Measurements from ENCODE around the gene FAM83G.

DNA sequence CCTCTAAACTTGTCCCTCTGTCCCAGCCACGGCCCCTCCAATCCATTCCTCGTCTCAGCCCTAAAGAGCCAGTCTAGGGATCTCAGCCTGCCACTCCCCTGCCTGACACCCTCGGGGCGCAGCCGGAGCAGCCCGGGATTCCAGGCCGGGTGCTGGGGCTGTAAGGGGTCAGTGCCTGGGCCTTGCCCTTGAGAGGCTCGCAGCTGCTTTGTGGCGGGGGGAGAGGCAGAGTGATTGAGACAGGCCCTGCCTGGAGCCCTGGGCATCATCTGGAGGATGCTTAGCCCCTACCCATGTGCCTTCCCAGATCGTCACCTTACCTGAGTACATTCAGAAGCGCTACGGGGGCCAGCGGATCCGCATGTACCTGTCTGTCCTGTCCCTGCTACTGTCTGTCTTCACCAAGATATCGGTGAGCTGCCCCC lies 44.3 kb downstream of the FAM83G start:
- TF ChIP-seq, protein P1, sequence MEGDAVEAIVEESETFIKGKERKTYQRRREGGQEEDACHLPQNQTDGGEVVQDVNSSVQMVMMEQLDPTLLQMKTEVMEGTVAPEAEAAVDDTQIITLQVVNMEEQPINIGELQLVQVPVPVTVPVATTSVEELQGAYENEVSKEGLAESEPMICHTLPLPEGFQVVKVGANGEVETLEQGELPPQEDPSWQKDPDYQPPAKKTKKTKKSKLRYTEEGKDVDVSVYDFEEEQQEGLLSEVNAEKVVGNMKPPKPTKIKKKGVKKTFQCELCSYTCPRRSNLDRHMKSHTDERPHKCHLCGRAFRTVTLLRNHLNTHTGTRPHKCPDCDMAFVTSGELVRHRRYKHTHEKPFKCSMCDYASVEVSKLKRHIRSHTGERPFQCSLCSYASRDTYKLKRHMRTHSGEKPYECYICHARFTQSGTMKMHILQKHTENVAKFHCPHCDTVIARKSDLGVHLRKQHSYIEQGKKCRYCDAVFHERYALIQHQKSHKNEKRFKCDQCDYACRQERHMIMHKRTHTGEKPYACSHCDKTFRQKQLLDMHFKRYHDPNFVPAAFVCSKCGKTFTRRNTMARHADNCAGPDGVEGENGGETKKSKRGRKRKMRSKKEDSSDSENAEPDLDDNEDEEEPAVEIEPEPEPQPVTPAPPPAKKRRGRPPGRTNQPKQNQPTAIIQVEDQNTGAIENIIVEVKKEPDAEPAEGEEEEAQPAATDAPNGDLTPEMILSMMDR (IDR thresholded peaks at IDR 0.05), result no peak
- TF ChIP-seq POLR2A (IDR thresholded peaks at IDR 0.05), result no peak

Measured in testis (tissue), 2 donors.